GM12878 (cell line): ENCODE measurements around the gene SP100. TPM values are rescaled to one million over a fixed set of nuclear protein-coding genes. Genes with fewer than 3 reads are reported as not detected.

Source experiments
- ATF7 ChIP-seq: fragments of 450-650 bp; IDR thresholded peaks from 2 replicates; pipeline ENCODE4 v1.6.1; 2016; ENCODE audit warnings: low read depth, mild to moderate bottlenecking
- BHLHE40 ChIP-seq, 2 experiments: fragments of 450-650 bp in 1 of 2; IDR thresholded peaks; 2 replicates each; pipeline ENCODE4 v1.6.1; 2011 to 2017; ENCODE audit warnings: low read depth in 2 of 2, borderline replicate concordance in 1 of 2, improper control_type of control experiment in 1 of 2, low read length in 1 of 2, mild to moderate bottlenecking in 1 of 2
- CBX5 ChIP-seq: sonication (generic); IDR thresholded peaks from 2 replicates; pipeline ENCODE4 v1.6.1; 2016; ENCODE audit warnings: low read depth, moderate library complexity, mild to moderate bottlenecking, inconsistent platforms
- CHD2 ChIP-seq: IDR thresholded peaks from 2 replicates; pipeline ENCODE4 v1.6.1; 2011; ENCODE audit warnings: low read depth, low read length, improper control_type of control experiment, borderline replicate concordance
- EED ChIP-seq: sonication (generic); IDR thresholded peaks from 2 replicates; pipeline ENCODE4 v1.6.1; 2016; ENCODE audit warnings: antibody characterized with exemption, low read depth
- EGR1 ChIP-seq, 2 experiments: IDR thresholded peaks; 1 replicate in 1 of 2; 2 replicates in 1 of 2; pipeline ENCODE4 v1.6.1; 2011 to 2012; ENCODE audit warnings: low read depth in 2 of 2, low read length in 2 of 2, borderline replicate concordance in 1 of 2, mild to moderate bottlenecking in 1 of 2, moderate library complexity in 1 of 2
- EP300 ChIP-seq, 2 experiments: fragments of 150-350 bp in 1 of 2; IDR thresholded peaks; 2 replicates each; pipeline ENCODE4 v1.6.1; 2011 to 2012; ENCODE audit warnings: low read depth in 2 of 2, low read length in 2 of 2, borderline replicate concordance in 1 of 2, improper control_type of control experiment in 1 of 2, inconsistent platforms in 1 of 2; ENCODE audit not compliant: control insufficient read depth in 1 of 2
- ETV6 ChIP-seq, 2 experiments: fragments of 450-650 bp in 1 of 2; IDR thresholded peaks in 1 of 2; conservative IDR thresholded peaks in 1 of 2; 2 replicates each; pipeline ENCODE4 v1.6.1; 2014; ENCODE audit warnings: antibody characterized with exemption in 1 of 2, borderline replicate concordance in 1 of 2, low read depth in 1 of 2, mild to moderate bottlenecking in 1 of 2, moderate library complexity in 1 of 2
- HCFC1 ChIP-seq: fragments of 150-350 bp; IDR thresholded peaks from 2 replicates; pipeline ENCODE4 v1.6.1; 2014; ENCODE audit warnings: low read length
- HDAC2 ChIP-seq: fragments of 200-600 bp; sonication (generic); IDR thresholded peaks from 2 replicates; pipeline ENCODE4 v1.6.1; 2017
- HDAC6 ChIP-seq: fragments of 200-600 bp; sonication (generic); IDR thresholded peaks from one replicate; pipeline ENCODE4 v1.8.0; 2017; ENCODE audit warnings: antibody characterized with exemption; ENCODE audit not compliant: unreplicated experiment
- IKZF1 ChIP-seq: fragments of 450-650 bp; conservative IDR thresholded peaks from 2 replicates; pipeline ENCODE4 v1.6.1; 2017; ENCODE audit warnings: antibody characterized with exemption, mild to moderate bottlenecking
- IRF4 ChIP-seq: IDR thresholded peaks from 2 replicates; pipeline ENCODE4 v1.6.1; 2011; ENCODE audit warnings: low read depth, low read length
- MEF2A ChIP-seq: IDR thresholded peaks from 2 replicates; pipeline ENCODE4 v1.6.1; 2011; ENCODE audit warnings: low read depth, mild to moderate bottlenecking, low read length, moderate library complexity; ENCODE audit not compliant: insufficient read depth
- MXI1 ChIP-seq: fragments of 150-350 bp; IDR thresholded peaks from 2 replicates; pipeline ENCODE4 v1.6.1; 2011; ENCODE audit warnings: low read depth, mild to moderate bottlenecking, inconsistent platforms, low read length, improper control_type of control experiment
- MYB ChIP-seq: fragments of 150-350 bp; IDR thresholded peaks from 2 replicates; pipeline ENCODE4 v1.6.1; 2014; ENCODE audit warnings: mild to moderate bottlenecking, low read depth, low read length, borderline replicate concordance
- NBN ChIP-seq: fragments of 450-650 bp; IDR thresholded peaks from 2 replicates; pipeline ENCODE4 v1.6.1; 2016
- NFIC ChIP-seq: IDR thresholded peaks from 2 replicates; pipeline ENCODE4 v1.6.1; 2012; ENCODE audit warnings: low read depth, mild to moderate bottlenecking, inconsistent platforms, low read length, moderate library complexity
- PML ChIP-seq: IDR thresholded peaks from 2 replicates; pipeline ENCODE4 v1.6.1; 2012; ENCODE audit warnings: low read length, inconsistent platforms
- POLR2A ChIP-seq: IDR thresholded peaks from 2 replicates; pipeline ENCODE4 v1.6.1; 2011; ENCODE audit warnings: low read depth, mild to moderate bottlenecking, low read length
- POLR2AphosphoS2 ChIP-seq: IDR thresholded peaks from 2 replicates; pipeline ENCODE4 v1.6.1; 2011; ENCODE audit warnings: low read depth, mild to moderate bottlenecking, low read length, improper control_type of control experiment, moderate library complexity
- POLR2AphosphoS5 ChIP-seq: IDR thresholded peaks from 2 replicates; pipeline ENCODE4 v1.6.1; 2011; ENCODE audit warnings: mild to moderate bottlenecking, low read length, inconsistent platforms
- RAD21 ChIP-seq: IDR thresholded peaks from 2 replicates; pipeline ENCODE4 v1.6.1; 2011; ENCODE audit warnings: mild to moderate bottlenecking, low read depth, low read length, moderate library complexity; ENCODE audit not compliant: insufficient read depth
- RB1 ChIP-seq: fragments of 450-650 bp; formaldehyde crosslinking; IDR thresholded peaks from 2 replicates; pipeline ENCODE4 v1.6.1; 2017; ENCODE audit warnings: mild to moderate bottlenecking, borderline replicate concordance
- SIN3A ChIP-seq: IDR thresholded peaks from 2 replicates; pipeline ENCODE4 v1.6.1; 2012; ENCODE audit warnings: low read depth, low read length, improper control_type of control experiment
- SKIL ChIP-seq: fragments of 450-650 bp; IDR thresholded peaks from 2 replicates; pipeline ENCODE4 v1.6.1; 2017; ENCODE audit warnings: mild to moderate bottlenecking, low read depth, inconsistent platforms; ENCODE audit not compliant: poor library complexity, severe bottlenecking
- SMARCA5 ChIP-seq: fragments of 450-650 bp; IDR thresholded peaks from 2 replicates; pipeline ENCODE4 v1.6.1; 2017; ENCODE audit warnings: mild to moderate bottlenecking
- STAT1 ChIP-seq: fragments of 450-650 bp; conservative IDR thresholded peaks from 2 replicates; pipeline ENCODE4 v1.6.1; 2014; ENCODE audit warnings: antibody characterized with exemption, mild to moderate bottlenecking
- TAF1 ChIP-seq: IDR thresholded peaks from 2 replicates; pipeline ENCODE4 v1.6.1; 2011; ENCODE audit warnings: mild to moderate bottlenecking, low read depth, low read length, borderline replicate concordance
- TCF12 ChIP-seq: IDR thresholded peaks from 2 replicates; pipeline ENCODE4 v1.6.1; 2011; ENCODE audit warnings: low read depth, mild to moderate bottlenecking, low read length
- YBX1 ChIP-seq: fragments of 450-650 bp; IDR thresholded peaks from 2 replicates; pipeline ENCODE4 v1.6.1; 2016; ENCODE audit warnings: antibody characterized with exemption
- ZSCAN29 ChIP-seq: fragments of 450-650 bp; IDR thresholded peaks from 2 replicates; pipeline ENCODE4 v1.6.1; 2017; ENCODE audit warnings: mild to moderate bottlenecking, moderate library complexity
- polyA plus RNA-seq, 11 experiments: library from polyadenylated mRNA; depleted of rRNA in 4 of 11; unstranded in 6 of 11; stranded (reverse) in 5 of 11; fragments of >200 nt; fragmentation: Nextera tagmentation in 4 of 11; fragmentation: Illumina TruSeq in 1 of 11; extraction: Ambion mirVana in 4 of 11; extraction: Trizol in 1 of 11; gene quantifications; 1 replicate in 1 of 11; 2 replicates in 10 of 11; pipeline versions ENCODE4 v1.2.1 to v1.2.3, GENCODE V29; 2011 to 2016; ENCODE audit warnings: inconsistent platforms in 2 of 11, missing spikeins in 2 of 11, low read depth in 1 of 11
- total RNA-seq, 4 experiments: library from RNA; depleted of rRNA in 3 of 4; stranded (reverse); fragments of >200 nt in 3 of 4; fragmentation: Illumina TruSeq in 1 of 4; extraction: Trizol in 1 of 4; gene quantifications; 2 replicates each; pipeline versions ENCODE4 v1.2.1 to v1.2.3, GENCODE V29; 2013 to 2021

Gene SP100
- total and polyA plus RNA-seq, 10 of the 15 experiments (the other 5 are each of a cell fraction or from before 2014, with no cell fraction given) = 109 to 239 (median 180) TPM

DNA sequence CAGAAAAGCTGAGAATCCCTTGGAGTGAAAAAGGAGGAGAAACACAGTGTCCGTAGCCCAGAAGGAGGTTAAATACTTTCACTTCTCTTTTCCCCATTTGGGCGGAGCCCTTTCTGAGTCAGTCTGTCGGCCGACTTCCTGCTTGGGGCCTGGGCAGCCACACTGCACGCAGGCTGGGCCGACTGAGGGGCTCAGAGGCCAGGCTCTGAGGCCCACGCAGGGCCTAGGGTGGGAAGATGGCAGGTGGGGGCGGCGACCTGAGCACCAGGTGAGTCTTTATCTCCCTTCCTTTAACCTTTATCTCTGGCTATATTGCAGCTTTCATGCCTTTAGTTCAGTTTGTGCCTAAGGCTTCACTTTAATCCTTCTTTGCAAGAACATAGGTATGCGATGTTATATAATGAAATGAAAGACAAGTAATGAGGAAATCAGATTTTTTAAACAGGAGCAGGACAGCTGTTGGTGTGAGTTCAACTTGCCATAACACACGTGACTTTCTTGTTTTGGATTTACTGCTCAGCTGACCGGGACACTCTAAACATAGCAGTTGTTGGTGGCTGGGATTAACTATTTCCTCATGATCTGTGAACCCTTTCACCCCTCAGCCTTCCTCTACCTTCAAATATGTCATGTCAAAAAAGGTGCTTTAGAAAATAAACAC, at the start of gene SP100 (continued):
- TF ChIP-seq STAT1 (peak; percentile 63; the same call in 1 of the 2 replicates), IRF4 (peak; percentile 85), POLR2AphosphoS2 (peak; percentile 90), EED (peak; percentile 79), ATF7 (peak; percentile 52; the same call in 1 of the 2 replicates), SMARCA5 (peak; percentile 10; the same call in 1 of the 2 replicates), MEF2A (peak; percentile 52; the same call in 1 of the 2 replicates), EGR1 (IDR thresholded peaks at IDR 0.05; ENCODE audit: borderline replicate concordance in 1 of 2, low read depth in 2 of 2, low read length in 2 of 2) (peak in 1 of 2 experiments; percentile 61; a peak in 2 of 3 replicates), SIN3A (peak; percentile 55; the same call in 1 of the 2 replicates), PML (peak; percentile 89), SKIL (peak; percentile 38), POLR2AphosphoS5 (peak; percentile 90), BHLHE40 (IDR thresholded peaks at IDR 0.05; ENCODE audit: borderline replicate concordance in 1 of 2, low read depth in 2 of 2, low read length in 1 of 2) (peak; percentile 53 to 85), MYB (no peak), HDAC2 (no peak), RB1 (peak; percentile 51; the same call in 1 of the 2 replicates), YBX1 (no peak), POLR2A (peak; percentile 94), MXI1 (no peak; the same call in 1 of the 2 replicates), NBN (peak; percentile 77), HCFC1 (0 out of 2 replicates have a peak, but pooled peaks have one; percentile 35), HDAC6 (peak; percentile 52), CBX5 (no peak), TAF1 (peak; percentile 93), NFIC (peak; percentile 66), ZSCAN29 (no peak), TCF12 (peak; percentile 48; the same call in 1 of the 2 replicates), IKZF1 (peak; percentile 82), RAD21 (peak; percentile 15; the same call in 1 of the 2 replicates), ETV6 (conservative IDR thresholded peaks at IDR 0.05 in 1 of 2, IDR thresholded peaks at IDR 0.05 in 1 of 2; ENCODE audit: borderline replicate concordance in 1 of 2, low read depth in 1 of 2) (peak in 1 of 2 experiments; percentile 90; a peak in 2 of 4 replicates), EP300 (IDR thresholded peaks at IDR 0.05; ENCODE audit: borderline replicate concordance in 1 of 2, control insufficient read depth in 1 of 2, low read depth in 2 of 2, low read length in 2 of 2) (peak in 1 of 2 experiments; percentile 72; a peak in 2 of 4 replicates), CHD2 (peak; percentile 28; the same call in 1 of the 2 replicates)
